SK-N-MC (cell line): ENCODE data around the gene ADAMTS13.

Source experiments
- EZH2 ChIP-seq: fragments of 200-600 bp; sonication (generic); IDR thresholded peaks from one replicate; pipeline ENCODE4 v1.6.1; 2017; ENCODE audit warnings: antibody characterized with exemption
- FOXP2 ChIP-seq: optimal IDR thresholded peaks from 2 replicates; pipeline ENCODE3; 2011; ENCODE audit warnings: mild to moderate bottlenecking, moderate library complexity; ENCODE audit not compliant: insufficient read depth; ENCODE audit errors: extremely low read length, control extremely low read depth
- POLR2AphosphoS5 ChIP-seq: IDR thresholded peaks from 2 replicates; pipeline ENCODE4 v1.6.1; 2012; ENCODE audit warnings: mild to moderate bottlenecking, low read depth, low read length, borderline replicate concordance

DNA sequence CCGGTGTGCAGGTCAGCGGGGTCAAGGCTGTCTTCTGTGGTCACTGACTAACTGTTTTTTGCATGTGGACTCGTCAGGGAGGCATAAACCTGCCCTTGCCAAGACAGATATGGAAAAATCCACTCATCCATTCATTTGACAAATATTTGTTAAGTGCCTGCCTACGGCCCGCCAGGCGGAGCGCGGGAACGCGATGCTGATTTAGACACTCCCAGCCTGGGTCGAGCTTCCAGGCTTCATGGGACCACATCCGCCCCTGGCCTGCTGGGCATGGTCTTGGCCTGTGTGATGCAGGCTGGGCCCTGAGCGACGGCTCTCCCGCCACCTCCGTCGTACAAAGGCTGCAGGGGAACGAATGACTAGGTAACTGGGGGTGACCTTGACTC, 84.5 kb downstream of the ADAMTS13 start:
- no peak for TF ChIP-seq EZH2
- TF ChIP-seq POLR2AphosphoS5, result no peak
- TF ChIP-seq FOXP2, result no peak
